Eye (tissue), 1 donor: ENCODE measurements around the gene EIF3J.
"Not testable (repeated sequence)": the region's sequence is repeated elsewhere in the genome, so short reads cannot be mapped to it uniquely, and the experiment has no call there.

Experiments used
- DNase-seq: peaks from one replicate; pipeline ENCODE4 v3.0.0-alpha.2; 2015

The EIF3J gene

DNA sequence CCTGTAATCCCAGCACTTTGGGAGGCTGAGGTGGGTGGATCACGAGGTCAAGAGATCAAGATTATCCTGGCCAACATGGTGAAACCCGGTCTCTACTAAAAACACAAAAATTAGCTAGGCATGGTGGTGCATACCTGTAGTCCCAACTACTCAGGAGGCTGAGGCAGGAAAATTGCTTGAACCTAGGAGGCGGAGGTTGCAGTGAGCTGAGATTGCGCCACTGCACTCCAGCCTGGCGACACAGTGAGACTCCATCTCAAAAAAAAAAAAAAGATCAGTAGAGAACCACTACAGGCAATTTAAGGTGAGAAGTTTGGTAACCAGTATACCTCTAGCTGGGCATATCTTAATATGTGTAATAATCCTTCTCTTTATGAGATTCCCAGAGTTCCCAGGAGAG is 7.8 kb downstream of the EIF3J start:
- DNase-seq, result not testable (repeated sequence)

DNA sequence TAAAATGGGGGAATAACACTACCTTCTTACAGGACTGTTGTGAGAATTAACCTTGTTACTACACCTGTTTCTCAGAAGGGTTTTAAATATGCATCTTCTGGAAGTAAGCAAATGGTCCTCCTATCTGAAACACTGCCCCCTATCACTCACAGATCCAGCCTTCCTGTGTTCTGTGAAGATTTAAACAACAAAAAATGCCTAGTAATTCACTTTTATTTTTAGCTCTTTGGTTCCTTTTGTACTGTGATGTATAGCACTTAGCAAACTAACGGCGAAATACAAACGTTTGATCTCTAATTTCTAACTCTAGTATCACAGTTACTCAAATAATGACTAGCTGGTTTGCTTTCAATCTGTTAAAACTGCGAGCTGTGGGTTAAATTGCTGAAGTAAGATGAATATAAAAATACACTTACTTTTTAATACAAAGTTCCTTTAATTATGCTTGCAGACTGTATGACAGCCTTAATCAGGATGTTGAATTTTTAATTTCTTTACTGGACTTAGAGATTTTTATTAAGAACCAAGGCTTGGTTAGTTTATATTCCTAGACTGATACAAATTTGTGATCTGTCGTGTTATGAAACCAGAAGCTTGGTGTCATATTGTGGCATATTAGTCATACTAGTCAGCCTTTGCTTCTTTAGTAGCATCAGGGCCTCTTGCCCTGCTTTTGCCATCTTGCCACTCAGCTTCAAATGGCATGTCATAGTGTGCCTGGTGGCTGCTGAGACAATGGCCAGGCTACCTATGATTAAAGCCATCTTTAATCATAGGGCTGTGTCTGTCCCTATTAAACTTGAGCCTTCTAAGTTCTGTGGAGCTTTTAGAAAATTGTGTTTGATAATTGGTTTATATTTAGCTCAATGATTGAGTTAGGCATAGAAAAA is 9.2 kb downstream of the EIF3J start:
- no peak for DNase-seq

DNA sequence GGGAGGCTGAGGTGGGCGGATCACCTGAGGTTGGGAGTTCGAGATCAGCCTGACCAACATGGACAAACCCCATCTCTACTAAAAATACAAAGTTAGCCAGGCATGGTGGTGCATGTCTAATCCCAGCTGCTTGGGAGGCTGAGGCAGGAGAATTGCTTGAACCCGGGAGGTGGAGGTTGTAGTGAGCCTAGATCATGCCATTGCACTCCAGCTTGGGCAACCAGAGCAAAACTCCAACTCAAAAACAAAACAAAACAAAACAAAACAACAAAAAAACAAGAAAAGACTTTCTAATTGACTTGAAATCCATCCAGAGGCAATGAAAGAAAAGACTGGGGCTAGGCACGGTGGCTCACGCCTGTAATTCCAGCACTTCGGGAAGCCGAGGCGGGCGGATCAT is 12.2 kb downstream of the EIF3J start:
- not testable (repeated sequence) for DNase-seq

DNA sequence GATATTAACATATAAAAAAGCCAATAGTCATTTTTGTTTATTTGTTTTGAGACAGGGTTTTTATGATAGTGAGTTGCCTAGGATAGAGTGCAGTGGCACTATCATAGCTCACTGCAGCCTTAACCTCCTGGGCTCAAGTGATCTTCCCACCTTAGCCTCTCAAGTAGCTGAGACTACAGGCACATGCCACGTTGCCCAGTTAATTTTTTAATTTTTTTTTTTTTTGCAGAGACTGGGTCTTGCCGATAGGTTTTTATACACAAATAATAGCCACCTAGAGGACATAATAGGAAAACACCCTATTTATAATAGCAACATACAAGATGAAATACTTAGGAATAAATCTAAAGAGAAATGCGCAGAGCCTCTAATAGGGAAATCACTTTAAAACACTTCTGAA is 13.3 kb downstream of the EIF3J start:
- no peak for DNase-seq

DNA sequence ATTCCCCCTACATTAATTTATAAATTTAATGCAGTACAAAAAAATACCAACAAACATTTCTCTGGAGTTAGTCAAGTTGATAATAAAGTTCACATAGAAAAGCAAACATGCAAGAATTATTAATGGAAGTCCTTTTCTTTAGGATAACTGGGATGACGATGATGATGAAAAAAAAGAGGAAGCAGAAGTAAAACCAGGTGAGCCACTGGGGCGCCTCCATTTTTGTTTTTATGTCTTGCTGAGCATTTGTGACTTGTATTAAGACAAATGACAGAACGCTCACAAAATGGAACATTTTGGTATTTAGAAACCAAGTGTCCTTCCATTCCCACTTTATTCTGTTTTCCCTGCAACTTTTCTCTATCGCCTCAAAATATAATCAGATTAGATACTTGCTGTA is 13.8 kb downstream of the EIF3J start:
- no peak for DNase-seq

DNA sequence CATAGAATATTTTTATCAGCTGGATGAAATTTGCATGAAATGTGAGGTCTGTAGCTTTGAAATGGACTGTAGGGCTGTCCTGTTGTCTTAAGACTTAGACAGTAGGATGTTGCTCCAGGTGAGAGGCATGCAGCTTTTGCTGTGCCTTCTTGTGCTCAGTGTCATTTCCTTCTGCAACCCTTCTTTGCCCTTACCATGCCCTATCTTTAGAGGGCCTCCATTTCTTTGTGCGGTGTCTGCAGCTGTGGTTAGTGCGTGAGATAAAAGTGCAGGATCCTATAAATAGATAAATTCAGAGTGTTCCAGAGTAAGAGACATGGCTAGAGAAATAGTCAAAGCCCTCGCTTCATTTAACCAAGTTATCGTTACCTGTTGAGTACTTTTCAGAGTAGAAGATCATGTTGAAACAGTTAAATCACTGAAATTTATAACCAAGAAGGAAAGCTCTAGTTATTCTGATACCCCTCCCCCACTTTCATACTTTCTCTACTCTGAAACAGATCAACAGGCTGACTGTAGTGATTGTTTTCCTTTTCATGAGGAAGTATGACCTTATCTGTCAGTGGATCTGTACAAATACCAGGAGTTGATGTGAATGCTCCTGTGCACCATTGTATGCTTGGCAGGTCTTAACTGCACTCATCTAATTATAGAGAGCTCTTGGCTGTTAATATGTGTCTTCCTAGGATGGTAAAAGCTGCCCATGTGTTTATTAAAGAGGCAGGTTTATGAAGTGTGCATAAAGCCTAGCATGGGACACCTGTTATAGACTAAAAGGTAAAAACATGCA is 18.2 kb downstream of the EIF3J start:
- no peak for DNase-seq

DNA sequence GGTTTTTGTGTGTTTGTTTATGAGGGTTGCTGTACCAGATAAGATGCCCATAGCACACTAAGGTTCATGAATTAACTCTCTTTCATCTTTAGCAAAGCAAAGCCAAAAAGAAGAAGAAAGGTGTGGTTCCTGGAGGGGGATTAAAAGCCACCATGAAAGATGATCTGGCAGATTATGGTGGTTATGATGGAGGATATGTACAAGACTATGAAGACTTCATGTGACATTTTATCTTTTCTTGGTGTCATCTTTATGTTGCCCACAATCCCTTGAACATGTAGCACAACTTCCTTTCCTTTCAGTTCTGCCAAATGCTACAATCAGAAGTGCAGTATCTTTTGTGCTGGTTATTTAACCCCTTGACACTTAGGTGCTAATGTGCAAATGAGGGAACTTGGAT is 24.0 kb downstream of the EIF3J start:
- DNase-seq, result not testable (repeated sequence)

DNA sequence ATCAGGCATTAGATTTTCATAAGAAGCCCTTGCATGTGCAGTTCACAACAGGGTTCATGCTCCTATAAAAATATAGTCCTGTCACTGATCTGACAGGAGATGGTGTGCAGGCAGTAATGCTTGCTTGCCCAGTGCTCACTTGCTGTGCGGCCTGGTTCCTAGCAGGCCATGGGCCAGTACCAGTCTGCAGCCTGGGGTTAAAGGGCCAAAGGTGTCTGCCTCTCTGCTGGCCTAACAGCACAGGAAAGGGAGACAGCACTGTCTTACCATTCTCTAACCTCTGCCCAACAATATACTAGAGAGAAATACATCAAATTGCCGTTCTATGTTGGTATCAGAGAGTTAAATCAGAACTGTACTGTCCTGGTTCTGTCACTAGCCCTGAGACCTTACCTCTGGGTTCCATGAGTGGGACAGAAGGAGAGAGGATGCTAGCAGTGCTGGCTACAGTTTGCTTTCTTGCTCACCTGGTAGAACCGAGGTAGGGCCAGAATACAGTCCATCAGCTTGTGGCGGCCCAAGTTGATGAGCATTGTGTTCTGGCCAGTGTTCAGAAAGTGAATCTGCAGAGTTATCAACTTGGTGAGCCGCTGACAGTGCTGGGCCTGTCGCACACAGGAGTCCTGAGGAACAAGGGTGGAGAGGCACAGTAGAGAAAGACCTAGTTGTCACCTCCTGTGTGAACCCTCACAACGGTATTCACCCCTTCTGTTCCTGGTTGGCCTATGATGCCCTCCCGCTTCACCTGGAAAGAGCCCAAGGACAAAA is 28.6 kb downstream of the EIF3J start:
- DNase-seq, result no peak

DNA sequence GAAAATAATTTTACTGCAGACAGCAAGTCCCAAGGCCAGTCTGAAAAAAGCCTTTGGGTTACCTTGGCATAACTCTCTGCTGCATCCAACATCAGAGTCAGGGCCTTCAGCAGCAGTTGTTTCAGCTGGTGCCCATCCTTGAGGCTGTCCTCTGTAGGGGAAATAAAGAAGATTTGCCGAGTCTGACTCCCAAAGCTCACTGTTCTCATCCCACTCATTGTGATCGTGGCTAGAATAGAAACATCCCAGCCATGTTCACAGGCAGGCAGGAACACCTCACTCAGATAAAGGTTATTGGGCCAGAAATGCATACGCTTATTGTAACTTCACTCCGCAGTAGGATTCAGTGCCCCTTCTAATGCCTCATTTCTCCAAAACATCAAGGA is 29.2 kb downstream of the EIF3J start:
- DNase-seq, result no peak

DNA sequence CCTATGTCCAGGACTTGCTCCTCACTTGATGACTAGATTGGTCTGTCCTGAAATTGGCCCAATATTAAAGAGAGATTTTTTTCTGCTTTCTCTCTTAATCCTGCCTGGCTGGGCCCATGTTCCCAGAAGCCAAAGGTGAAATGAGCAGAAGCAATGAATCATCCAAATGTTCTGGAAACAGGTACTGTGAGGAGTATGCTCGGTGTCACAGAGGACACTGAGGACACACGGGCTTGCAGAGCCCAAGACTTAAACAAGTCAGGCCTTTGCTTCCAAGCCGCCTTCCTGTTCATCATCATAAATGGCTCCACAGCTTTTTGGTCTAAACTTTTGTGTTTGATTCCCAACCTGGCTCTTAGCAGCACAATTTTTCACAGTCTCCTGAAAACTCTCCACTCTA is 31.4 kb downstream of the EIF3J start:
- DNase-seq, result no peak

DNA sequence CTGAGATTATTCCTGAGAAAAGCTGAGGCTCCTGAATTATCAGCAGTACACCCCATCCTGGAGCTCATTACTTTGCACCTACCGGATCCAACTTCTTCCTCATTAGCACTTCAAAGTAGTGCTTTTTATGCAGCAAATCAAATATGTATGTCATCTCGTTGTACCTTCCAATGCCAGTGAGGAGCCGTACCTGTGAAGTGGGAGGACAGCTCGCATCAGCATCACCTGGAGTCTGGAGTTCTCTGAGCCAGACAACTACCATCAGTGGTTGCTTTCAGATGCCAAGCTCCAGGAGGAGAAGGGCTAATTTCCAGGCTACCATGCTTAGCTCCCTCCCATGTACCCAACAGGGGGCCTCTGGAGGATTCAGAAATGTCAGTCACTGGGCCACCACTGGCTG is 32.4 kb downstream of the EIF3J start:
- no peak for DNase-seq

DNA sequence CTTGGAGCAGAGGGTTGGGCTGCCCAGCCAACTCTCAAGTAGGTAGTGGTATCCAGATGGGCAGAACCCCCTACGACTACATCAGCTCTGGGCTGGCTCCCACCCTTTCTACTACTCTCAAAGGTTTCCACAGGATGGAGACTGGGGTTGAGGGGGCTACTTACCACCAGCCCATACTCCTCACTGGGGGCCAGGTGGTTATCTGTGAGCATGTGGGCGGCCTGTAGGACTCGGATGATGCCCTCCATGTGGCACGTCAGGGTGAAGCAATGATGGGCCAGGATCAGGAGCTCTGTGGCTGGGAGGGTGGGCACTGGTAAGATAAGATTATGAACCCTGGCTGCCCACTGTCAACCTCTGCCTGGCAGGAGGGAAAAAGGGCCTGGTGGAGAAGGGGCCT is 33.4 kb downstream of the EIF3J start:
- DNase-seq, result no peak

DNA sequence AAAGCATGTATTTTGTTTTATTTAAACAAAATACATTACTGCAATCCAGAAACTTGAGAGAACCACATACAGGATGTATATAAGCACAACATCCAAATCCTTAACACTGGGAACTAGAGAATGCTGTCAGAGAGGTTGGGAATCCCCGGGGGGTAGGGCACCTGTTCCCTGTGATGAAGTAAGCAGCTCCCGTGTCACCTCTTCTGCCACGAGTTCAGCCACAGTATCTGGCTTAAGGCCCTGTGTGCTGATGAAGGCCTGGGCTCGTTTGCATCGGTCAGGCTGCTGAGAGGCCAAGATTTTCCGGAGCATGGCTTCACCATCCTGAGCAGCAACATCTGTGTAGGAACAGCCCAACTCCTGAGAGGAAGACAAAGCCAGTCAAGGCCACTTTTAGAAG is 36.4 kb downstream of the EIF3J start:
- no peak for DNase-seq

DNA sequence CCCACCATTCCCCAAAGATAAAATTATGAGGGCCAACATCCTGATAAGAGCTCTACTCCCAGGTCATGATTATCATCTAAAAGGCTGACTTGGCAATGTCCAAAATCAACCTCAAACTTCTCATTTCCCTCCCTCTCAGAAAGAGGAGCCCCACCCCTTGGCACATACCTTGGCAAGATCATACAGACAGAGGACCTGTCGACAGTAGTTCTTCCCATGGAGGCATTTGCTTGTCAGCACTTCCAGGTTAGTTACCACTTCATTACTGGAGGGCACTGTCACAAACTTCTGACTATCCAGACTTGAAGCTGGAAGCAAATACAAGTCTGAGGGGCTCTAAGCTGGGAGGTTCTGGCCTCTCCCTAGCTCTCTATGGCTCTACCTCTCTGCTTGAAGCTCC is 37.8 kb downstream of the EIF3J start:
- DNase-seq, result no peak

DNA sequence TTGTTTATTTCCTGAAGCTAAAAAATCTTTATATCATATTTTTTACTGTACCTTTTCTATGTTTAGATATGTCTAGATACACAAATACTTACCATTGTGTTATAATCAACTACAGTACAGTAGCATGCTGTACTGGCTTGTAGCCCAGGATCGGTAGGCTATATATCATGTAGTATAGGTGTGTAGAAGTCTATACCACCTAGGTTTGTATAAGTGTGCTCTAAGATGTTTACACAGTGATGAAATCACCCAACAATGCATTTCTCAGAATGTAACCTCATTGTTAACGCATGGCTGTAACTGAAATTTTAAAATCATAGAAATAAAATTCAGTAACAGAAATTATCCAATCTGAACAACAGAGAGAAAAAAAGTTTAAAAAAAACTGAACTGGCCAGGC is 43.2 kb downstream of the EIF3J start:
- DNase-seq, result no peak

DNA sequence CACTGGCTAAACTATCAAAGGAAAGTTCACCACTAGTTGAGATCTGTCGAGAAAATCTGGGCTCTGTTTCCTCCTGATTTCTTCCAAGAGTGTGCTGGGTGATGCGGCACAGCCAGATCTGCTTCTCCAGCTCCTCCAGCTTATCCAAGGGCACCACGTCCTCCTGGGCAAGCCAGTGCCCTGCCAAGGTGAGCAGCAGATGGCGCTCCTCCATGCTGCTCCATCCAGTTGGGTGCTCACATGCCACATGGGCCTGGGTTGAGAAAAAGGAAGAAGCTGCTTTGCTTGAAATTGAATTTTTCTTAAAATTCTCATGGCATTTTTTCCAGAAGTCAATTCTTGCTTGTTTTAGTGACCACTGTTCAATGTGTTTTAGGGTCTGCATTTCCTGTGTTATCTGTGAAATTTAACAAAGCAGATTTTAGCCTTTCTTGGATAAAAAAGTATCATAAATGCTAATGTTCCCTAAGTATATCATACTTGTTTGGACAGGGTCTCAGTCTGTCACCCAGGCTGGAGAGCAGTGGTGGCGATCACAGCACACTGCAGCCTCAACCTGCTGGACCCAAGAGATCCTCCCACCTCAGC is 47.3 kb downstream of the EIF3J start:
- DNase-seq, result peak; percentile 17

DNA sequence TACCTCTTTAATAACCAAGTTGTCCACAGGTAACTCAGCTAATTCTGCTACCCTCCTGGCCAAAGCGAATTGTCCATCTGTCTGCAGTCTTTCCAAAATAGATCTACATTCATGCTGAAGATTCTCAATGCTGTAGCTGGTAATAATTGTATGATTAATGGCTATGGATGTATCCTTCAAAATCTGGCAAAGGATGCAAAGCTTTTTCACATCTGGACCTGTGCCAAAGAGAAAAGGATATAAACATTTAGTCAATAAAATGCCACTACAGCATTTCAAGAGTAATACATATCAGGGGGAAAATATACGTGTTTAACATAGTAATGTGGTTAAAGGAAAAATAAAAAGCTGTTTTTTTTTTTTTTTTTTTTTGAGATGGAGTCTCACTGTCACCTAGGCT is 48.7 kb downstream of the EIF3J start:
- DNase-seq, result no peak

DNA sequence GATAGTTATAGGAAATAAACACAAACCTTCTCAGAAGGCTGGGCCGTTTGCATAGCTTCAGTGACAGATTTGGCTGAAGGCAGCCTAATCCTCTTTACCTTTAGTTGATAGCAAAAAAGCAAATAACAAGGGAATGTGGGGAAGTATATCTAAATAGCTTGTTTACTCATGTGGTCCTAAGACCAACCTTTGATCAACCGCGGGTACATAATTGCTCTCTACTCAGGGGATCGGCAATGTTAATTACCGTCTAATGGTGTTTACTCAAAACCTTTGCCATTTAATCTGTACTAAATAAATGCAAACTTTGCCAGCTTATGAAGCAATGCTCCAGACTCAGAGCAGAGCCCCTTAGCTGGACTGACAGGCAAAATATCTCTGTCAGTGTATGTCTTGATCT is 51.6 kb downstream of the EIF3J start:
- DNase-seq, result no peak

DNA sequence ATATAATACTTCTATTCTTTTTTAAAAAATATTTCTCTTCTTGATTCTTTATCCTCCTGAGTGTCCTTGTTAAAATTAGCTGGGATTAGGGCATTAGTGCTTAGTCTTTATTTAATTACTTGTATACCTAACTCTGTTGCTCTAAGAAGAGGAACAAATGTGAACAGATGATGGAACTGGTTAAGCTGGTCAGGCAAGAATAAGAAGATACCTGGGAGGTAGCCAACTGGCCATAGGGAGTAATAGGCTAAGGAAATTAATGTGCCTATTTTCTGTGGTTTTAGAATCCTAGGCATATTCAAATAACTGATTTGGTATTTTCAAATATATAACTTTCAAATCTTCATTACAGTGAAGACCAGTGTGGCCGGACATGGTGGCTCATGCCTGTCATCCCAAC is 54.4 kb downstream of the EIF3J start:
- no peak for DNase-seq

DNA sequence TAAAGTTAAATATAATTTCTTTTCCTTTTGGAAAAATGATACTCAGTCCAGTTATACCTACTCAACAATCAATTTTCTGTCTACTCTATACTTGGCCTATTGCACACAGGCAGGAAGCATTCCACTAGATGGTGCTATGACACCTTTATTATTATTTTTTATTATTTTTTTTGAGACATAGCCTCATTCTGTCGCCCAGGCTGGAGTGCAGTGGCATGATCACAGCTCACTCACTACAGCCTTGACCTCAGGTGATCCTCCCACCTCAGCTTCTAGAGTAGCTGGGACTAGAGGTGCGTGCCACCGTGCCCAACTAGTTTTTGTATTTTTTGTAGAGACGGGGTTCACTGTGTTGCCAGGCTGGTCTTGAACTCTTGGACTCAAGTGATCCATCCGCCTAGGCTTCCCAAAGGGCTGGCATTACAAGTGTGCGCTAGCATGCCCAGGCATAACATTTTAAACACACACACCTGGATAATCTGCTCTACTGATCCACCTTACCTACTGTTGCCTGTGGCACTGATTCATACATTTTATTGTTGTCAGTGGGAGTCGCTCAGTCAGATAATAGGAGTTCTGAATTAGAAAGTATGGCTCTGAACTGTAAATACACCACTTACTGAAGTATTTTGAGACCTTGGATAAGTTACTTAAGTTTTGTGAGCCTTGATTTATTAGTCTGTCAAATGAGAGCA is 56.2 kb downstream of the EIF3J start:
- peak; percentile 26 for DNase-seq

DNA sequence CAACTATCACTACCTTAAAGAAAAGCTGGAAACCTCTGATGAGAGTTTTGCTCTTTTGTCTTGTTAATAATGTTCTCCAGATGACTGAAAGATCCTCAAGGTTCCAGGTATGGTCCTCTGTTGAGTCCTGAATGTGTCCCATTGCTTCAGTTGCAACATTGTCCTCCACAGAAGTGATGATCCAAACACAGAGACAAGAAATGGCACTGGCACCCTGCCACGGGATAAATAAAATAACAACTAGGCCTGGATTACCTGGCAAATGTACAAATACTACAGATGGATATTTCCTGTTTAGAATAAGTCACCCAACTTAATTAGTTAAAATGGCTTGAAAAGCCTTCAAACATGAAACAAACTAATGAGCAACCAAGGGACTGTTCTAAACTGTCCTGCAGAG is 58.3 kb downstream of the EIF3J start:
- no peak for DNase-seq
